Measurements from ENCODE around the gene JPT1.

Gene JPT1

GRCh38 chr17:75091855-75092327, 62.4 kb downstream of the JPT1 start:
- TF ChIP-seq, protein P1, sequence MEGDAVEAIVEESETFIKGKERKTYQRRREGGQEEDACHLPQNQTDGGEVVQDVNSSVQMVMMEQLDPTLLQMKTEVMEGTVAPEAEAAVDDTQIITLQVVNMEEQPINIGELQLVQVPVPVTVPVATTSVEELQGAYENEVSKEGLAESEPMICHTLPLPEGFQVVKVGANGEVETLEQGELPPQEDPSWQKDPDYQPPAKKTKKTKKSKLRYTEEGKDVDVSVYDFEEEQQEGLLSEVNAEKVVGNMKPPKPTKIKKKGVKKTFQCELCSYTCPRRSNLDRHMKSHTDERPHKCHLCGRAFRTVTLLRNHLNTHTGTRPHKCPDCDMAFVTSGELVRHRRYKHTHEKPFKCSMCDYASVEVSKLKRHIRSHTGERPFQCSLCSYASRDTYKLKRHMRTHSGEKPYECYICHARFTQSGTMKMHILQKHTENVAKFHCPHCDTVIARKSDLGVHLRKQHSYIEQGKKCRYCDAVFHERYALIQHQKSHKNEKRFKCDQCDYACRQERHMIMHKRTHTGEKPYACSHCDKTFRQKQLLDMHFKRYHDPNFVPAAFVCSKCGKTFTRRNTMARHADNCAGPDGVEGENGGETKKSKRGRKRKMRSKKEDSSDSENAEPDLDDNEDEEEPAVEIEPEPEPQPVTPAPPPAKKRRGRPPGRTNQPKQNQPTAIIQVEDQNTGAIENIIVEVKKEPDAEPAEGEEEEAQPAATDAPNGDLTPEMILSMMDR (conservative IDR thresholded peaks at IDR 0.05; ENCODE audit: low read depth, low read length), result no peak
- no peak for DNase-seq (ENCODE audit: low read depth)
- H3K4me3 ChIP-seq (ENCODE audit: low read depth, low read length), result no peak overlapping the region

- H3K4me3 ChIP-seq (ENCODE audit: low read depth, low read length), result no peak overlapping the region
- TF ChIP-seq, protein P1 (conservative IDR thresholded peaks at IDR 0.05; ENCODE audit: low read depth, low read length), result no peak
- DNase-seq (ENCODE audit: low read depth), result no peak
Observed at GRCh38 chr17:75090871-75091854, 63.1 kb downstream of the JPT1 start.

- TF ChIP-seq, protein P1 (conservative IDR thresholded peaks at IDR 0.05; ENCODE audit: low read depth, low read length), result no peak
- peak overlapping the region; percentile 58 for H3K4me3 ChIP-seq (ENCODE audit: low read depth, low read length)
- DNase-seq (ENCODE audit: low read depth), result peak; percentile 48
Observed at GRCh38 chr17:75088465-75089417, 65.6 kb downstream of the JPT1 start.

DNA sequence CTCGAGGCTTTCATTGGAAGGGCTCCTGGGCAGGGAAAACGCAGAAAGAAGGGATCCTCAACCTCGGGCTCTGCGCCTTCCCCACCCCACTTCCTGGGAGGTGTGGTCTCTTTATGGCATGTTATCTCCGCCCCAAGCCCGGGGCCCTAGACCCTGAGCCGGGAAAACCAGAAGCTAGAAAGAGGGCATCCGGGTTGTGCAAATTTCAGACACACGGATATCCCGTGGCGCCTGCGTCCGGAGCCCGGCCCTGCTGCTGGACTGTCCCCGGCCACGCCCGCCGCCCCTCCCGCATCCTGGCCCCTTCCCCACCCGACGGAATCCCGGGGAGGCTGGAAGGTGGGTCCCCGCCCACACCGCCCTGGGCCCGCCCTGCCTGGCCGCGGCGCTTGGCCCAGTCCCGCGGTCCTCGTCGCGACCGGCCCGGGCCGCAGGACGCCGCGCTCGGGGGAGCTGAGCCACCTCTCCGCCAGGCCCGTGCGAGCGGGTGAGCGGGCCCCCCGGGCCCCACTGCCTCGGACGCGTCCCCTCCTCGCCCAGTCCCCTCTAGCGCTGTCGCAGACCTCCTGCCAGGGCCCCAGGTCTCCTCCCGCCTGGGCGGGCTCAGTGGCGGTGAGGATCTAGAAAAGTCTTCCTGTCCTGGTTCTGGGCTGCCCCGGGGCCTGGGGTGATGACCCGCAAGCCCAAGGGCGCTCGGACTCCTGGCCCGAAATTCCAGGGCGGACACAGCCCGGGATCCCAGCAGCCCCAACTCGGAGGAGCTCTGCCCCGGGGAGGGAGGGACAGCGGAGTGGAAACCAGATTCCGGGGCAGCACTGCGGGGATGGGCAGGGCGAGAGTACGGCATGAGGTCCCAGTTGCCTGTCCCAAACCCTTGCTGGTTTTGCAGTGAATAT, 66.5 kb downstream of the JPT1 start, which contains the start of gene SLC16A5:
Gene SLC16A5, plus strand, starts transcription at position 397 of the 896 bp plus-strand sequence. CDS start 5,683 bp downstream, outside the sequence.
- H3K4me3 ChIP-seq (ENCODE audit: low read depth, low read length), result peak within 1 kb of the TSS; percentile 58
- TF ChIP-seq, protein P1 (conservative IDR thresholded peaks at IDR 0.05; ENCODE audit: low read depth, low read length), result no peak
- DNase-seq (ENCODE audit: low read depth), result peak; percentile 78

- H3K4me3 ChIP-seq (ENCODE audit: low read depth, low read length), result peak overlapping the region; percentile 58
- no peak for DNase-seq (ENCODE audit: low read depth)
- TF ChIP-seq, protein P1 (conservative IDR thresholded peaks at IDR 0.05; ENCODE audit: low read depth, low read length), result no peak
Observed at GRCh38 chr17:75087182-75087557, 67.1 kb downstream of the JPT1 start.
